Right cardiac atrium (tissue), 5 donors: ENCODE results near the gene ZNF335. TPM values are rescaled to one million over a fixed set of nuclear protein-coding genes. Genes with fewer than 3 reads are reported as not detected.

ENCODE experiments used
- ATAC-seq, 2 donors: fragments of 200-7000 bp; cut with Tn5 transposase; one replicate each; pipeline versions ENCODE4 v1.8.0 to v1.9.1; 2020; ENCODE audit warnings: moderate library complexity in 2 of 2, mild to moderate bottlenecking in 1 of 2
- DNase-seq, 3 donors: peaks; one replicate each; pipeline ENCODE4 v3.0.0-alpha.2; 2020
- H3K27ac ChIP-seq: one replicate; pipeline ENCODE4 v1.5.1; 2013; ENCODE audit warnings: mild to moderate bottlenecking, low read length, control low read depth, moderate library complexity
- H3K27me3 ChIP-seq: one replicate; pipeline ENCODE4 v1.6.1; 2013; ENCODE audit not compliant: control insufficient read depth, insufficient read depth
- H3K4me1 ChIP-seq: one replicate; pipeline ENCODE4 v1.6.1; 2013; ENCODE audit warnings: low read length; ENCODE audit not compliant: control insufficient read depth, insufficient read depth
- H3K4me3 ChIP-seq: one replicate; pipeline ENCODE4 v1.5.1; 2013; ENCODE audit warnings: low read length, control low read depth
- H3K9me3 ChIP-seq: one replicate; pipeline ENCODE4 v1.6.1; 2013; ENCODE audit warnings: low read length; ENCODE audit not compliant: control insufficient read depth
- WGBS: extraction: QIAGEN DNeasy Blood & Tissue Kit; methylation state at CpG from one replicate; pipeline ENCODE4 v1.1.7; 2013; 5-methylcytosine and 5-hydroxymethylcytosine counted together
- intact Hi-C, 4 donors: fragments of 100-400 bp; cut with DNase I; formaldehyde crosslinking; loops; one replicate each; pipeline versions ENCODE4 v1.11.0 to v1.14.0; 2022 to 2023
- long read RNA-seq, 4 donors: library from polyadenylated mRNA; unstranded; transcript quantifications; one replicate each; pipeline ENCODE4 v2.0.0, GENCODE V29; 2020 to 2021
- polyA plus RNA-seq: library from polyadenylated mRNA; stranded (reverse); fragments of 200-250 nt; gene quantifications from one replicate; pipeline ENCODE4 v1.2.3, GENCODE V29; 2013
- total RNA-seq, 4 donors: library from RNA; stranded (reverse); fragmentation: NEBNext Ultra II Directional; extraction: Animal tissue kit (Norgen Biotek cat#: 25700); gene quantifications; one replicate each; pipeline ENCODE4 v1.2.1, GENCODE V29; 2021
- donor health status: healthy with polysubstance abuse.
- donor health status: DM: no; HTN: yes; CAD: no.
- donor health status: DM: no; HTN: no; CAD: no.
- donor health status: DM: no; HTN: yes; CAD: no; lungs with severe emphysema.
- donor health status: DM: yes; HTN: yes; CAD: no.

Gene ZNF335
- 10 to 100 TPM in 1 of 4 donors, 1 to 10 TPM in 3; 8.2 to 10.1 (median 8.6) TPM for total RNA-seq
- 6.4 TPM for polyA plus RNA-seq
- long read RNA-seq, donor 1, partial matches to known transcripts, result 7 of 10 reads
- long read RNA-seq, donor 1, other reads (novel, unspliced or antisense), result 3 of 10 reads
- long read RNA-seq, donor 2, full-length matches to known transcripts, result 2 of 11 reads
- long read RNA-seq, donor 2, partial matches to known transcripts, result 5 of 11 reads
- long read RNA-seq, donor 2, other reads (novel, unspliced or antisense), result 4 of 11 reads
- long read RNA-seq, donor 3, partial matches to known transcripts, result 6 of 16 reads
- long read RNA-seq, donor 3, other reads (novel, unspliced or antisense), result 9 of 16 reads
- long read RNA-seq, donor 4, partial matches to known transcripts, result 2 of 7 reads
- long read RNA-seq, donor 4, other reads (novel, unspliced or antisense), result 5 of 7 reads

GRCh38 chr20:45971675-45972499 lies at the start of gene ZNF335:
Gene ZNF335, minus strand, starts transcription at chr20:45972203. Its CDS starts 793 bp downstream, at chr20:45971410.
- intact Hi-C loops, result no loop called here
- Histone ChIP-seq H3K4me1 (no peaks in the 10 kb centered on the region), H3K4me3 (peak within 1 kb of the TSS; percentile 85), H3K27ac (peak within 1 kb of the TSS; percentile 99), H3K27me3 (no peaks in the 10 kb centered on the region), H3K9me3 (no peaks in the 10 kb centered on the region)
- under 1% methylated on average over 72 of the region's 72 CpGs for WGBS
- DNase-seq, result peak; percentile 96 to 99 (median 98)
- peak; percentile 95 to 96 for ATAC-seq

GRCh38 chr20:46020555-46020954 lies 48.6 kb upstream of the ZNF335 start:
- H3K4me1 ChIP-seq, result no peaks in the 10 kb centered on the region
- no peak overlapping the region for H3K27ac ChIP-seq
- WGBS, result 75% methylated on average over 4 of the region's 4 CpGs
- no peak for DNase-seq
- intact Hi-C loops, result loop anchor here in 2 of 4 donors (10.0 kb wide), 2 partner anchors 64 to 324 kb away; partner anchors contain the start of gene NCOA5 (in 1 of the 2)
- no peaks in the 10 kb centered on the region for H3K9me3 ChIP-seq
- no peak for ATAC-seq
- H3K4me3 ChIP-seq, result no peak overlapping the region
- H3K27me3 ChIP-seq, result no peaks in the 10 kb centered on the region

- intact Hi-C loops, result no loop called here
Measured at GRCh38 chr20:46018611-46019010, 46.6 kb upstream of the ZNF335 start.

GRCh38 chr20:46018112-46018511 lies 46.1 kb upstream of the ZNF335 start:
- no peak for DNase-seq
- WGBS, result 50% methylated on average over 4 of the region's 4 CpGs
- no peaks in the 10 kb centered on the region for H3K4me1 ChIP-seq
- no peak for ATAC-seq
- H3K27me3 ChIP-seq, result no peaks in the 10 kb centered on the region
- no peak overlapping the region for H3K27ac ChIP-seq
- H3K9me3 ChIP-seq, result no peaks in the 10 kb centered on the region
- H3K4me3 ChIP-seq, result no peak overlapping the region
- intact Hi-C loops, result no loop called here

More at GRCh38 chr20:46018611-46019010, 46.6 kb upstream of the ZNF335 start:
- no peak for DNase-seq
- 60% methylated on average over 6 of the region's 6 CpGs for WGBS
- Histone ChIP-seq H3K4me3 (no peak overlapping the region), H3K4me1 (no peaks in the 10 kb centered on the region), H3K27me3 (no peaks in the 10 kb centered on the region), H3K27ac (no peak overlapping the region), H3K9me3 (no peaks in the 10 kb centered on the region)
- ATAC-seq, result no peak

- no peak overlapping the region for H3K4me3 ChIP-seq
- intact Hi-C loops, result no loop called here
- H3K27me3 ChIP-seq, result no peaks in the 10 kb centered on the region
- ATAC-seq (no peak), DNase-seq (no peak)
- H3K9me3 ChIP-seq, result no peaks in the 10 kb centered on the region
- WGBS, result 68% methylated on average over 4 of the region's 4 CpGs
- no peak overlapping the region for H3K27ac ChIP-seq
- H3K4me1 ChIP-seq, result no peaks in the 10 kb centered on the region
Measured at GRCh38 chr20:46017272-46017671, 45.3 kb upstream of the ZNF335 start.

GRCh38 chr20:46014517-46015396 lies 42.8 kb upstream of the ZNF335 start:
- no peaks in the 10 kb centered on the region for H3K9me3 ChIP-seq
- no peaks in the 10 kb centered on the region for H3K4me1 ChIP-seq
- DNase-seq, result no peak
- 65% methylated on average over 7 of the region's 7 CpGs for WGBS
- no peak for ATAC-seq
- intact Hi-C loops, result no loop called here
- H3K4me3 ChIP-seq, result no peak overlapping the region
- H3K27ac ChIP-seq, result no peak overlapping the region
- H3K27me3 ChIP-seq, result no peaks in the 10 kb centered on the region

GRCh38 chr20:46013829-46014516 lies 42.0 kb upstream of the ZNF335 start:
- DNase-seq (peak in 2 of 3 donors; percentile 67 to 74), ATAC-seq (peak; percentile 64 to 73)
- Histone ChIP-seq H3K4me3 (no peak overlapping the region), H3K9me3 (no peaks in the 10 kb centered on the region), H3K4me1 (no peaks in the 10 kb centered on the region), H3K27me3 (no peaks in the 10 kb centered on the region), H3K27ac (no peak overlapping the region)
- intact Hi-C loops, result no loop called here
- WGBS, result 2% methylated on average over 67 of the region's 67 CpGs

GRCh38 chr20:46013322-46013828 lies 41.4 kb upstream of the ZNF335 start:
- Histone ChIP-seq H3K27me3 (no peaks in the 10 kb centered on the region), H3K4me3 (no peak overlapping the region), H3K9me3 (no peaks in the 10 kb centered on the region), H3K27ac (no peak overlapping the region), H3K4me1 (no peaks in the 10 kb centered on the region)
- 15% methylated on average over 29 of the region's 29 CpGs for WGBS
- ATAC-seq (peak in 1 of 2 donors; percentile 17), DNase-seq (no peak)
- intact Hi-C loops, result no loop called here

GRCh38 chr20:46012921-46013320 lies 40.9 kb upstream of the ZNF335 start:
- no peak for ATAC-seq
- Histone ChIP-seq H3K9me3 (no peaks in the 10 kb centered on the region), H3K27ac (no peak overlapping the region), H3K27me3 (no peaks in the 10 kb centered on the region), H3K4me3 (no peak overlapping the region), H3K4me1 (no peaks in the 10 kb centered on the region)
- intact Hi-C loops, result no loop called here
- DNase-seq, result no peak
- 51% methylated on average over 10 of the region's 10 CpGs for WGBS
